ENCODE results near the gene FAM78B. TPM values are rescaled to one million over a fixed set of nuclear protein-coding genes. Genes with fewer than 3 reads are reported as not detected.

The FAM78B gene
- total RNA-seq, 4 donors from 2014 or later: 0.64 to 1.2 (median 0.81) TPM

DNA sequence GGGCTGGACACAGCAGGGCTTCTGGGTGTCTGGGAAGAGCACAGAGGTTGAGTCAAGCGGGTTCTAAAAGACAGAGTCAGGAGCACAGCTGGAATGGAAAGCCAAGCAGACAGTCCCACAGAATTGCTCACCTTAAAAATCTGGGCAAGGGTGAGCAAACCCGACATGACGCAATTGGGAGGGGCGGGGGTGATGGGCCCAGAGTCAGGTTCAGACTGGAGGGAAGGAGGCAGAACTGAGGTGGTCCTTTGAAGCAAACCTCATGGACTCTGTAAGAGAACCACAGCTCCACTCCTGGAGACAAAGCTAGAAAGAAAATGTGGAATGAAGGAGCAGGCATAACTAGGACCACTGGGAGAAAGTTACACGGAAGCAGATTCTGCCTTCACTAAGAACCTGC, 49.0 kb downstream of the FAM78B start:
- no peak for DNase-seq (ENCODE audit: low spot score in 2 of 2)
- H3K4me3 ChIP-seq (ENCODE audit: low read depth, poor library complexity, severe bottlenecking): no peak overlapping the region
- TF ChIP-seq CTCF (IDR thresholded peaks at IDR 0.05): no peak
- TF ChIP-seq POLR2A (IDR thresholded peaks at IDR 0.05): no peak
- intact Hi-C loops (cut with DNase I; ENCODE audit: low total_unique reads): no loop called here
- 83 to 87% methylated on average over 5 of the region's 5 CpGs for WGBS, 2 donors

- DNase-seq (ENCODE audit: low spot score in 2 of 2): no peak
- TF ChIP-seq CTCF (IDR thresholded peaks at IDR 0.05) (no peak), POLR2A (IDR thresholded peaks at IDR 0.05) (no peak)
- 67 to 93% methylated on average over 1 of the region's 1 CpG for WGBS, 2 donors
- intact Hi-C loops (cut with DNase I; ENCODE audit: low total_unique reads): no loop called here
- H3K4me3 ChIP-seq (ENCODE audit: low read depth, poor library complexity, severe bottlenecking): no peak overlapping the region
Observed at GRCh38 chr1:166116026-166116425, 50.8 kb downstream of the FAM78B start.

DNA sequence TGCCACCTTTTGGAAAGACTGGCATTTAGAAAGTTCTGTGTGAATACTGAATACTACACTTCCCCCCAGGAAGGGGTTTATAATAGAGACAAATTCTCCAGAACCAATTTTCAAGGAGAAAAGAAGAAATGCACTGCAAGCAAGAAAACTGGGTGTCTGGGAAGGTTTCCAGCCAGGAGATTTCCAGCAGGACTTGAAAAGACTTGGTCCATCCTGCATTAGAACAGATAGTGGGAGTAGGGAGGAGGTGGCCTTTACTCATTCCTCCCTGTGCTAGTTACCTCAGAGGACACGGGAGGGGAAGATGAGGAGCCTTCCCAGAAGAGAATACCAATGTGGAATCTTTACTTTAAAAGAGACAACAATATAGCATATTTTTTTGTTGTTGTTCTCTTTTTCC, 52.4 kb downstream of the FAM78B start:
- no peak for DNase-seq (ENCODE audit: low spot score in 2 of 2)
- no peak overlapping the region for H3K4me3 ChIP-seq (ENCODE audit: low read depth, poor library complexity, severe bottlenecking)
- intact Hi-C loops (cut with DNase I; ENCODE audit: low total_unique reads): no loop called here
- TF ChIP-seq POLR2A (IDR thresholded peaks at IDR 0.05) (no peak), CTCF (IDR thresholded peaks at IDR 0.05) (no peak)
- WGBS, 2 donors: 82 to 91% methylated on average over 1 of the region's 1 CpG

DNA sequence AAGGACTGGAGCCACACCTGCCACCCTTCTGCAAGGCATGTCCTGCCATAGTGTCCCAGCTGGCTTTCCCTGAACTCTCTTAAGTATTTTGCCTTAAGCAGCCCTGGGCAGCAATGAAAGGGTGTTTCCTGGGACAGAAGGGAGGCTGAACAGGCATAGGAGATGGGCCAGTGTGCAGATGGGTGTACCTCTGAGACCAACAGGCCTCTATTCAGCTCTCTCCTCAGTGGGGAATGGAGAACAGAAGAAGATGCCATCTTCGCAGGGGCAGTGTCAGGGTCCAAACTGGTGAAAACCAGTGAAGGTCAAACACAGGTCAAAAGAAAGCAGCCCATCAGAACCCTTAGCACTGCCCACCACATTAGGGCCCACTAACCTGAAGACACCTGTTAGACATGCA, 53.2 kb downstream of the FAM78B start:
- 86 to 92% methylated on average over 1 of the region's 1 CpG for WGBS, 2 donors
- H3K4me3 ChIP-seq (ENCODE audit: low read depth, poor library complexity, severe bottlenecking): no peak overlapping the region
- TF ChIP-seq POLR2A (IDR thresholded peaks at IDR 0.05) (no peak), CTCF (IDR thresholded peaks at IDR 0.05) (no peak)
- intact Hi-C loops (cut with DNase I; ENCODE audit: low total_unique reads): no loop called here
- no peak for DNase-seq (ENCODE audit: low spot score in 2 of 2)

- no peak for DNase-seq (ENCODE audit: low spot score in 2 of 2)
- 91% methylated on average over 3 of the region's 3 CpGs for WGBS, 2 donors
Observed at GRCh38 chr1:166113031-166113430, 53.8 kb downstream of the FAM78B start.

More at GRCh38 chr1:166113031-166113430, 53.8 kb downstream of the FAM78B start:
- intact Hi-C loops (cut with DNase I; ENCODE audit: low total_unique reads): no loop called here
- H3K4me3 ChIP-seq (ENCODE audit: low read depth, poor library complexity, severe bottlenecking): no peak overlapping the region
- TF ChIP-seq POLR2A (IDR thresholded peaks at IDR 0.05) (no peak), CTCF (IDR thresholded peaks at IDR 0.05) (no peak)

Data from lower leg skin (tissue), 4 donors.